Measurements from ENCODE around the gene MOV10L1. TPM values are rescaled to one million over a fixed set of nuclear protein-coding genes. Genes with fewer than 3 reads are reported as not detected.

The MOV10L1 gene
- total and polyA plus RNA-seq, 2 donors (not counting 3 experiments of a cell fraction or from before 2014, with no cell fraction given) = 27.6 to 37.6 TPM

DNA sequence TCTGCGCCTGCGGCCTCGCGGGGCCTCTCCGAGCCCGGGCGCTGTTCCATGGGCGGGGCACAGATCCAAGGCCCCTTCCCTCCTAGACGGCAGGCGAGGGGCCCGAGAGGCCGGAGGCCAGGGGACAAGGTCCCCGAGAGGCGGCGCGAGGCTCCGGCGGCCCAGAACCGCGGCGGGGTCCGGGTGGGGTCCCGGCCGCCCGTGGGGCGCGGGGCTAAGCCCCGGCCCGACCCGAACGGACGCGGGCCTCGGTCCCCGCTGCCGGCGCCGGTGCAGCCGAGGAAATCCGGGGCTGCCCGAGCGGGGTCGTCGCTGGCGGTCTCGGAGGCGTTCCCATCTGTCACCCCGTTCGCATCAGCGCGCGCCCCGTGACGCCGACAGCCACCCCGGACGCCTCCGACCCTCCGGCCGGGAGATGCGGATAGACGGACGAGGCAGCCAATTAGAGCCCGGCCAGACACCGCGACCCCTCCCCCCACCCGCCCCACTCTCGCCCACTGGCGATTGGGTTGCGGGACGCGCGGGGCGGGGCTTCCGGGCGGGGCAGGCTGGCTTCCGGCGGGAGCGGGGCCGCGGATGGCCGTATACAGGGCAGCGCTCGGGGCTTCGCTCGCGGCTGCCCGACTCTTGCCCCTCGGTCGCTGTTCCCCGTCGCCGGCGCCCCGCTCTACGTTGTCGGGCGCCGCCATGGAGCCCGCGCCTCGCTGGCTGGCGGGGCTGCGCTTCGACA, 110.8 kb downstream of the MOV10L1 start, which contains the start of gene SELENOO:
Gene SELENOO, plus strand, starts transcription at position 551 of the 730 bp plus-strand sequence. Its CDS starts 26 bp downstream, at position 577.
- Histone ChIP-seq H2AFZ (ENCODE audit: low read depth, low read length) (peak within 1 kb of the TSS; percentile 91), H3K27me3 (ENCODE audit: control insufficient read depth in 2 of 2, insufficient read depth in 2 of 2, low read length in 2 of 2) (no peaks in the 10 kb centered on the region), H3K36me3 (ENCODE audit: control insufficient read depth in 2 of 2, extremely low read depth in 1 of 2, insufficient read depth in 2 of 2, low read length in 2 of 2) (peaks cover 2 to 10% of the 10 kb centered on the region in 2 experiments), H4K20me1 (replicated peaks; ENCODE audit: control insufficient read depth, extremely low read depth, insufficient read depth, low read length) (no peaks in the 10 kb centered on the region), H3K4me2 (ENCODE audit: insufficient read depth, low read length) (peak within 1 kb of the TSS; percentile 94), H3K79me2 (ENCODE audit: control insufficient read depth, insufficient read depth, low read length) (peaks cover 26% of the 10 kb centered on the region), H3K9me3 (replicated peaks; ENCODE audit: control insufficient read depth, insufficient read depth, low read length) (no peaks in the 10 kb centered on the region), H3K4me3 (replicated peaks in 1 of 3; ENCODE audit: insufficient read depth in 1 of 3, low read depth in 1 of 3, low read length in 3 of 3) (peak within 1 kb of the TSS; percentile 58 to 85 (median 75)), H3K9me1 (replicated peaks; ENCODE audit: control insufficient read depth, extremely low read depth, insufficient read depth, low read length) (no peaks in the 10 kb centered on the region), H3K9ac (replicated peaks; ENCODE audit: extremely low read depth, insufficient read depth, low read length) (peak within 1 kb of the TSS; percentile 69), H3K4me1 (ENCODE audit: control insufficient read depth, extremely low read depth, insufficient read depth, low read length) (peaks cover 18% of the 10 kb centered on the region), H3K27ac (ENCODE audit: insufficient read depth, low read depth, low read length) (peak within 1 kb of the TSS; percentile 60)
- TF ChIP-seq POLR2A (IDR thresholded peaks at IDR 0.05; ENCODE audit: low read depth, low read length) = peak; percentile 83
- TF ChIP-seq MAX (IDR thresholded peaks at IDR 0.05; ENCODE audit: insufficient read depth, insufficient read length) = no peak
- peak; percentile 90 for TF ChIP-seq POLR2AphosphoS5 (IDR thresholded peaks at IDR 0.05; ENCODE audit: insufficient read depth, low read depth, low read length)
- DNase-seq (ENCODE audit: low read depth, low spot score) = peak; percentile 80
- peak; percentile 89 for FAIRE-seq
- ChIA-PET CTCF (no interaction called here), POLR2A (no interaction called here)
- TSS peak; percentile 56 for BruUV-seq (replicated peaks)
- intact Hi-C loops (cut with micrococcal nuclease) (loop anchor here (2.0 to 10.0 kb wide), 3 partner anchors 14 to 226 kb away; no protein-coding TSS in a partner anchor), dilution Hi-C loops (cut with MboI; ENCODE audit: extremely low pct_ligation_motif_present, low sequenced_read_pairs) (no loop called here)

- peaks cover 2 to 6% of the 10 kb centered on the region in 2 experiments for H3K36me3 ChIP-seq (ENCODE audit: control insufficient read depth in 2 of 2, extremely low read depth in 1 of 2, insufficient read depth in 2 of 2, low read length in 2 of 2)
- peaks cover 26% of the 10 kb centered on the region for H3K79me2 ChIP-seq (ENCODE audit: control insufficient read depth, insufficient read depth, low read length)
- H3K4me3 ChIP-seq (replicated peaks in 1 of 3; ENCODE audit: insufficient read depth in 1 of 3, low read depth in 1 of 3, low read length in 3 of 3) = peak overlapping the region; percentile 58 to 85 (median 73)
- no TSS peak for BruUV-seq (replicated peaks)
- no peaks in the 10 kb centered on the region for H3K9me3 ChIP-seq (replicated peaks; ENCODE audit: control insufficient read depth, insufficient read depth, low read length)
- peak overlapping the region; percentile 82 for H2AFZ ChIP-seq (ENCODE audit: low read depth, low read length)
- TF ChIP-seq MAX (IDR thresholded peaks at IDR 0.05; ENCODE audit: insufficient read depth, insufficient read length) = no peak
- TF ChIP-seq MYC (IDR thresholded peaks at IDR 0.05; ENCODE audit: low read depth, low read length) = no peak
- no peak for TF ChIP-seq FOS (IDR thresholded peaks at IDR 0.05; ENCODE audit: borderline replicate concordance, insufficient read depth, low read length)
- TF ChIP-seq GATA2 (IDR thresholded peaks at IDR 0.05; ENCODE audit: insufficient read depth, insufficient read length, low read depth, low read length) = no peak
- TF ChIP-seq POLR2A (IDR thresholded peaks at IDR 0.05; ENCODE audit: low read depth, low read length) = no peak
- no peak for TF ChIP-seq JUN (IDR thresholded peaks at IDR 0.05; ENCODE audit: borderline replicate concordance, insufficient read depth, insufficient read length, low read depth)
- TF ChIP-seq POLR2AphosphoS5 (IDR thresholded peaks at IDR 0.05; ENCODE audit: insufficient read depth, low read depth, low read length) = no peak
- TF ChIP-seq EZH2 (IDR thresholded peaks at IDR 0.05; ENCODE audit: borderline replicate concordance, low read depth, low read length, severe bottlenecking) = no peak
- no peak for TF ChIP-seq CTCF (IDR thresholded peaks at IDR 0.05; ENCODE audit: extremely low read depth in 1 of 2, insufficient read depth in 1 of 2, low read depth in 1 of 2, low read length in 2 of 2)
- peak overlapping the region; percentile 67 for H3K9ac ChIP-seq (replicated peaks; ENCODE audit: extremely low read depth, insufficient read depth, low read length)
- H4K20me1 ChIP-seq (replicated peaks; ENCODE audit: control insufficient read depth, extremely low read depth, insufficient read depth, low read length) = no peaks in the 10 kb centered on the region
- POLR2A ChIA-PET = no interaction called here
- H3K27me3 ChIP-seq (ENCODE audit: control insufficient read depth in 2 of 2, insufficient read depth in 2 of 2, low read length in 2 of 2) = no peaks in the 10 kb centered on the region
- FAIRE-seq (no peak), DNase-seq (ENCODE audit: low read depth, low spot score) (no peak)
- dilution Hi-C loops (cut with MboI; ENCODE audit: extremely low pct_ligation_motif_present, low sequenced_read_pairs) (no loop called here), intact Hi-C loops (cut with micrococcal nuclease) (loop anchor here (2.0 to 10.0 kb wide), 3 partner anchors 15 to 227 kb away; no protein-coding TSS in a partner anchor)
- H3K27ac ChIP-seq (ENCODE audit: insufficient read depth, low read depth, low read length) = no peak overlapping the region
- peaks cover 20% of the 10 kb centered on the region for H3K4me1 ChIP-seq (ENCODE audit: control insufficient read depth, extremely low read depth, insufficient read depth, low read length)
- no peaks in the 10 kb centered on the region for H3K9me1 ChIP-seq (replicated peaks; ENCODE audit: control insufficient read depth, extremely low read depth, insufficient read depth, low read length)
- CTCF ChIA-PET = interaction anchor here (1.2 kb wide), 1 partner anchor 171 kb away, joined by 4 read pairs; no protein-coding TSS in a partner anchor
- H3K4me2 ChIP-seq (ENCODE audit: insufficient read depth, low read length) = peak overlapping the region; percentile 94
Observed at GRCh38 chr22:50201191-50202129, 111.7 kb downstream of the MOV10L1 start.

All from endothelial cell of umbilical vein (primary cell).